GM21515 (cell line): Measurements from ENCODE around the gene CDKN2B-AS1.

ENCODE experiments used
- ATAC-seq: cut with Tn5 transposase; IDR thresholded peaks from one replicate; pipeline ENCODE4 v1.9.1; 2021; ENCODE audit not compliant: unreplicated experiment

Gene CDKN2B-AS1

GRCh38 chr9:22117511-22118384 lies 123.2 kb downstream of the CDKN2B-AS1 start:
- ATAC-seq = no peak

- no peak for ATAC-seq
These were observed 124.4 kb downstream of the CDKN2B-AS1 start for GRCh38 chr9:22118810-22119521.

- no peak for ATAC-seq
These were observed 125.0 kb downstream of the CDKN2B-AS1 start for GRCh38 chr9:22119522-22120158.

DNA sequence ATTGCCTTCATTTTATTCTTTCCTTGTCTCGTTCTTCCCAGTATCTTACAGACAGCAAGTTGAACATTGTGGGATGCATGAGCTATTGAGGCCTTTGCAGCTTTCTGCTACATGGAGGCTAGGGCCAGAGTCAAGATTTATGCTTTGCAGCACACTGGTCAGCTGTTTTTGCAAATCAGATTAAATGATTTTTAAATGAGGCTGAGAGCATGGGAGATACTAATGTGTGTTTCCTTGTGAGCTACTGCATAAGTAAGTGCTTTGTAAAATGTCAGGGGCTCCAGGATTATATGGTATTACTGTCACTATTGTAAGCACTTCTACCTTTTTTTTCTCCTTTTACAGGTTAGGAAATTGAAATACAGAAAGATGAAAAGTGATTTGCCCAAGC lies 125.6 kb downstream of the CDKN2B-AS1 start:
- no peak for ATAC-seq

DNA sequence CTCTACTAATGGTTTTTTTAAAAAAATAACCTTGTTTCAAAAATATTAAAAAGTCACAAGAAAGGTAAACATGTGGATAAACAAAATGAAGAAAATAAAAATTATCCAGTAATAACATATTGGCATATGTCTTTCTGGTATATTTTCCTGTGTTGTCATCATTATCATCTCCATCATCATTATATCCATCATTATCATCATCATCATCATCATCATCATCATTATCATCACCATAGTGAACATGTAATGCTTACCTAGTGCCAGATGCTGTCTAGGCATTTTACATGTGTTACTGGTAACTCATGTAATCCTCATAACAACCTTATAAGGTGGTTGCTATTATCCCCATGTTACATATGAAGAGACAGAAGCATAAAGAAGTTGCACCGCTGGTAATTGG lies 126.0 kb downstream of the CDKN2B-AS1 start:
- no peak for ATAC-seq

- ATAC-seq = no peak
These were observed 129.8 kb downstream of the CDKN2B-AS1 start for GRCh38 chr9:22124263-22125011.

GRCh38 chr9:22129133-22129532 lies 134.5 kb downstream of the CDKN2B-AS1 start:
- no peak for ATAC-seq

DNA sequence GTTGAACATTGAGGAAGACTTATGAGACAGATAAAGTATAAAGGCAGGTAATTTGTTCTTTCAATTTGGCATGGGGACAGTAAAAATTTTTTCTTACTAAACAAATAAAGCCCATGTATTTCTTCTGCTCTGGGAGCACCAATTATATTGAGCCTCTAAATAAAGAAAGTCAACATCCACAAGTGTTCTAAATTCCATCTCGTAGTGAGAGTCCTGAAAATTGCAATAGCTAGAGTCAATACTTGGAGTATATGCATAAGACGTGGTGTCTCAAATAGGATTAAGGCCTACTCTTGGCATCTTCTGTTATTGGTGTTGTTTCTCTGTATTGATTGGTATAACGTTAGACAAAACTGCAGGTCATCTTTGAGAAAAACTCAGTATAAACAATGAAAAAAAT lies 135.0 kb downstream of the CDKN2B-AS1 start:
- no peak for ATAC-seq

- no peak for ATAC-seq
These were observed 137.2 kb downstream of the CDKN2B-AS1 start for GRCh38 chr9:22131817-22132216.

- ATAC-seq = no peak
These were observed 139.8 kb downstream of the CDKN2B-AS1 start for GRCh38 chr9:22134390-22134789.

- no peak for ATAC-seq
These were observed 142.0 kb downstream of the CDKN2B-AS1 start for GRCh38 chr9:22136461-22137096.

DNA sequence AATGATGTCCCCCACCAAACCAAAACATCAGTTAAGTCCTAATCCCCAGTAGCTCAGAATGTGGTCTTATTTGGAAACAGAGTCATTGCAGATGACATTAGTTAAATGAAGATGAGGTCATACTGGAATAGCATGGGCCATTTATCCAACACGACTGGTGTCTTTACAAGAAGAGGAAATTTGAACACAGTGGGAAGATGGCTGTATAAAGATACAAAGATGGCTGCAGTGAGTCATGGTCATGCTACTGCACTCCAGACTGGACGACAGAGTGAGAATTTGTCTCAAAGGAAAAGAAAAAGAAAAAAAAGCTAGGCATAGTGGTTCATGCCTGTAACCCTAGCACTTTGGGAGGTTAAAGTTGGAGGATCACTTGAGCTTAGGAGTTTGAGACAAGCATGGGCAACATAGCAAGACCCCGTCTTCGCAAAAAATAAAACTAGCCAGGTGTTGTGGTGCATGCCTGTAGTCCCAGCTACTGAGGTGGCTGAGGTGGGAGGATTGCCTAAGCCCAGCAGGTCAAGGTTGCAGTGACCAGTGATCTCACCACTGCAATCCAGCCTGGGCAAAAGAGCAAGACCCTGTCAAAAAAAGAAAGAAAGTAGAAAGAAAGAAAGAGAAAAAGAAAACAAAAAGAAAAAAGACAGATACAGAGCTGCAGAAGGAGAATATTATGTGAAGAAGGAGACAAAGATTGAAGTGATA lies 144.5 kb downstream of the CDKN2B-AS1 start:
- no peak for ATAC-seq

DNA sequence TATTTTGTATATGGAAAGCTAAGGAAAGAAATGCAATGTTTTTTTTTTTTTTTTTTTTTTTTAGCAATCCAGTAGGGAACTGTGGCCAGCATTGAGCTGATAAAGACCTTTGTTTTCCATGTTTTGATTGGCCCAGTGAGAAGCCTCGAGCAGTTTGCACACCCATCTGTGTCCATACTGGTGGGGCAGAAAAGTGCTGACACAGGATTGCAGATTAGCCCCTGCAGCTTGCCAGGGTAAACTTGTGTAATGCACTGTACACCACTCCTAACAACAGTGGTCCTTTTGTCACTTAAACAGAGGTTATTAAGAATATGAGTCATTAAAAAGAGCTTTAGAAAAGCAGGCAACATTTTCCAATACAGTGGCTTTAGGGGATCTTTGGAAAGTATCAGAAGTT lies 147.3 kb downstream of the CDKN2B-AS1 start:
- ATAC-seq = no peak

DNA sequence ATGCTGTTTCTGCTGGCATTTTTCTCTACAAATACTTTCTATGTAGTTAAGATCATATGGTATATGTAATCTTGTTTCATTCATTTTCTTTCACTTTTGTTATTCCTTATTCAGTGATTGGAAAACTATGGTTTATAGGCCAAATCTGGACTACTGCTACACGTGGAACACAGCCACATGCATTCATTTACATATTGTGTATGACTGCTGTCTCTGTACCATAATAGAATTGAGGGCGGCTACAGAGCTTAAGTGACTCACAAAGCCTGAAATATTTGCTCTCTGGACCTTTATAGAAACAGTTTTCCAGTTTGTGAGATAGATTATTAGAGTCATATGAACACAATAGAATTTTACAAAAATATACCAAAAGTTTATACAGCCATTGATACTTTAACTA lies 148.1 kb downstream of the CDKN2B-AS1 start:
- ATAC-seq = no peak

GRCh38 chr9:22143799-22144625 lies 149.4 kb downstream of the CDKN2B-AS1 start:
- ATAC-seq = no peak

DNA sequence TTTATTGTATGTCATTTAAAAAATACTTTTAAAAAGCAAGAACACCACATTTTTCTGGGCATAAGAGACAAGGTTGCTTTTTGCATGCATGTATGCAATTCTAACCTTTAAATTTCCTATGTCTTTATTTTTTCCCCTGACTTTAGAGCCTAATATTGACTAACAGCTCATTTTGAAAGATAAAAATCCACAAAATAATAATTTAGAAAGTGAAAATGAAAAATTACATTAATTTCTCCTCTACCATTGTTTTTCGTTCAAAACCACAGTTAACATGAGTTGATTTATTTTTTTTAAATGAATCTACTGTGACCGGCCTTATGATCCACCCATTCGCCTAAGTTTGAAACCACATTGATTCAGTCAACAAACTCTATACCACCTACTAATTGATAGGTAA lies 152.0 kb downstream of the CDKN2B-AS1 start:
- ATAC-seq = no peak

- ATAC-seq = no peak
These were observed 153.4 kb downstream of the CDKN2B-AS1 start for GRCh38 chr9:22147813-22148527.

GRCh38 chr9:22148528-22148875 lies 153.9 kb downstream of the CDKN2B-AS1 start:
- ATAC-seq = no peak
